Activated T-cell treated with anti-CD3 and anti-CD28 coated beads for 1 hour (primary cell): ENCODE measurements around the gene YWHAE.
"Not testable (repeated sequence)": the region's sequence is repeated elsewhere in the genome, so short reads cannot be mapped to it uniquely, and the experiment has no call there.

Source experiments
- DNase-seq: peaks from one replicate; pipeline ENCODE4 v3.0.0-alpha.2; 2020; ENCODE audit warnings: low read depth

YWHAE gene

GRCh38 chr17:1325766-1326165 is 74.3 kb downstream of the YWHAE start:
- DNase-seq = no peak

GRCh38 chr17:1324201-1324771 is 75.7 kb downstream of the YWHAE start:
- no peak for DNase-seq

DNA sequence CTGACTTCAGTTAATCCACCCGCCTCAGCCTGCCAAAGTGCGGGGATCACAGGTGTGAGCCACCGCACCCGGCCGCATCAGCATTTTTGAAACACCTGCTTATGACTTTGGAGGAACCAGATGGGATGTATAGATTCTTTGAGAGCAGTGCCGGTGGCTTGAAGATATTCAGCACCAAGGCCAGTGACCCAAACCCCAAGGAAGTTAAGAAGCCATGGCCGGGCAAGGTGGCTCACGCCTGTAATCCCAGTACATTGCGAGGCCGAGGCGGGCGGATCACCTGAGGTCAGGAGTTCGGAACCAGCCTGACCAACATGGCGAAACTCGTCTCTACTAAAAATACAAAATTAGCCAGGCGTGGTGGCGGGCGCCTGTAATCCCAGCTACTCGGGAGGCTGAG is 76.7 kb downstream of the YWHAE start:
- no peak for DNase-seq

GRCh38 chr17:1322480-1322879 is 77.5 kb downstream of the YWHAE start:
- DNase-seq = no peak

DNA sequence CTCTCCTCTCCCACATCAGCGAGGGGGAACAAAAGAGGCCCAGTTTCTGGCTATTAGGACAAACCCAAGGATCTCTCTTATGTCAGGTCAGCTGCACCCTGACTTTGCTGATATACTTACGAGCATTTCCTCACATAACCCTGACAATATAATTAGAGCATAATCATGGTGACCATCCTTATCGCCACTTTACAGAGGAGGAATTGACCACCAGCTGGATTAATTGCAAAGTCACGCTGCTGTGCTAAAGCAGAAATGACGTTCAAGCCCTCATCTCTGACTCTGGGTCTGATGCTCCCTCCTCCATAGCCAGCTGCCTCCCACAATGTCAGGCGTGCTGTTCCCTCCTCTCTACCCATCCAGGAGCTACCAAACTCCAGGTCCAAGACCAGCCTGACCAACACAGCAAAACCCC is 78.0 kb downstream of the YWHAE start:
- DNase-seq = no peak

GRCh38 chr17:1315891-1316403 is 84.1 kb downstream of the YWHAE start:
- DNase-seq = no peak

GRCh38 chr17:1315409-1315808 is 84.6 kb downstream of the YWHAE start:
- DNase-seq = no peak

DNA sequence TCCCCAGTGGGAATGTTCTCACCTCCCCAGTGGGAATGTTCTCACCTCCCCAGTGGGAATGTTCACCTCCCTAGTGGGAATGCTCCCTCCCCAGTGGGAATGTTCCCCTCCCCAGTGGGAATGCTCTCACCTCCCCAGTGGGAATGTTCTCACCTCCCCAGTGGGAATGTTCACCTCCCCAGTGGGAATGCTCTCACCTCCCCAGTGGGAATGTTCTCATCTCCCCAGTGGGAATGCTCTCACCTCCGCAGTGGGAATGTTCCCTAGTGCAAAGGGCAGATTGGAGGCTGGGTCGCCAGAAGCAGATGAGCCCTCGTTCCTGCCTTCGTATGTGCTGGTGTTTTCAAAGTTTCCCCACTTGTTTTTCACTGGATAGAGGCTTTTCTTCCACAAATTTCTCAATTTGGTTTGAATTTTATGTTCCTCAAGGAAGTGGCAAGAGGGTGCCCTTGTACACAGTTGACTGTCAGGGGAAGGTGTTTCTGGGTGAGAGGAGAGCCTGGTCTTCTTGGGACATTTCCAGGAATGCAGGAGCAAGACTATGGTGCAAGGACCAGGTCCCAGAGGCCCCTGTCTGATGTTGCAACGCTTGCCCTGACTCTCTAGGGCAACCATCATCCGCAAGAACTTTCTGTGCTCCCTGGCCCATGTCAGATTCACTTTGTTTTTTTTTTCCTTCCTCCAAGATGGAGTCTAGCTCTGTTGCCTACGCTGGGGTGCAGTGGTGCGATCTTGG is 86.6 kb downstream of the YWHAE start:
- no peak for DNase-seq

DNA sequence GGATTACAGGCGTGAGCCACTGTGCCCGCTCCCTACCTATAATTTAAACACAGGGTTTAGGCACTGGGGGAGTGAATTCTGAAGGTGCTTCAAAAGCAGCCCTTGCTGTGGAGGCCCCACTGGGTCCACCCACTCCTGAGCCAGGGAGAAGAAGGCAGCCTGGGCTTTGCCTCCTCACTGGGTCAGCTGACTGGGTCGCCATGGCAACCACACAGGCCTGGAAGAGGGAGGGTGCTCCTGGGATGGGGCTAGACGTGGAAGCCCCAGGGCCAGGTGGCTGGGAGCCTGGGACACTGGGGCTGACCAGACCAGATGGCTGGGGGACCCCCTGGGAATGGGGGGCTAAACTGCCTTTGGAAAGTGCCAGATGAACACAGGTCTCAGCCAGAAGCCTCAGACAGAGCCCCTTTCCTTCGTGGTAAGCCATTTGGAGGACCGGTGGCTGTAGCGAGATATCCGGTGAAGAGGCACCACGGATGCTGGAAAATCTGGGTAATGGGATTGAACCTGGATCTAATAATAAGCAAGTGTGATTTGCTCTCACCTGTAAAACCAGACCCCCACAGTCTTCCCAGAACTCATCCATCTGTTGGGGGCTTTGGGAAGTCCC is 87.7 kb downstream of the YWHAE start:
- no peak for DNase-seq

DNA sequence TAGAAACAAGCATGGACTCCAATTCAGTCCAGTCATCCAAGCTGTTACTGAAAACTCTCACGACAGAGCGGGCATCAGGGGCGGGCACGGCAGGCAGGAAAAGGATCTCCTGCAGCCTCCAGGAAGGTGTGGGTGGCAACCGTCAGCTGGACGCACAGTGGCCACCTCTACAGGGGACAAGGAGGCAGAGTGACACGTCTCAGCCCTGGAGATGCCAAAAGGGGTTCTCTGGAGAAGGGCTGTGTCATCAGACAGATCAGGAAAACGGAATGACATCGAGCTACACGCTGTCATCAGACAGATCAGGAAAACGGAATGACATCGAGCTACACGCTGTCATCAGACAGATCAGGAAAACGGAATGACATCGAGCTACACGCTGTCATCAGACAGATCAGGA is 92.2 kb downstream of the YWHAE start:
- DNase-seq = not testable (repeated sequence)

DNA sequence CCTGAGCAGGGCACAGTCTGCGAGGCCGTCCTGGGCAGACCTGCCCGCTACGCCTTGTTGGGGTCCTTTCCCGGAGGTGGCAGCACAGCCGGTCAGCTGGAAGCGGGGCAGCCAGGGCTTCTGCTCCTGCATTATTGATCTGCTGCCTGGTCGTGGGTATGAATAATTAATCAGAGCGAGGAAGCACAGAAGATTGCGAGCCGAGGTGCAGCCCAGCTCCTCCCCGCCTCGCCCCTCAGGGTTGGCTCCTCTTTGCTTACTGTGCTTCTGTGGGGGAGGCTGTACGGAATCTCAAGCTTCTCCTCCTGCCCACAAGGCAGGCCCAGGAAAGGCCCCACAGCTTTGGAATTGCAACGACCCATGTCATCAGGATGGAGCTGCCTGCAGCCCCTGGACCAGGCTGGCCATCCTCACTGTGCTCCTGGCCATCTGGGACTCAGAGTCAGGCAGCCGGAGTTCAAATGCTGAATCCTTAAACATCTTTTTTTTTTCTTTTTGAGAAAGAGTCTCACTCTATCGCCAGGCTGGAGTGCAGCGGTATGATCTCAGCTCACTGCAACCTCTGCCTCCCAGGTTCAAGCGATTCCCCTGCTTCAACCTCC is 95.0 kb downstream of the YWHAE start:
- DNase-seq = no peak

- no peak for DNase-seq
Measured at GRCh38 chr17:1304522-1304921, 95.5 kb downstream of the YWHAE start.

- no peak for DNase-seq
Measured at GRCh38 chr17:1302761-1303160, 97.3 kb downstream of the YWHAE start.

DNA sequence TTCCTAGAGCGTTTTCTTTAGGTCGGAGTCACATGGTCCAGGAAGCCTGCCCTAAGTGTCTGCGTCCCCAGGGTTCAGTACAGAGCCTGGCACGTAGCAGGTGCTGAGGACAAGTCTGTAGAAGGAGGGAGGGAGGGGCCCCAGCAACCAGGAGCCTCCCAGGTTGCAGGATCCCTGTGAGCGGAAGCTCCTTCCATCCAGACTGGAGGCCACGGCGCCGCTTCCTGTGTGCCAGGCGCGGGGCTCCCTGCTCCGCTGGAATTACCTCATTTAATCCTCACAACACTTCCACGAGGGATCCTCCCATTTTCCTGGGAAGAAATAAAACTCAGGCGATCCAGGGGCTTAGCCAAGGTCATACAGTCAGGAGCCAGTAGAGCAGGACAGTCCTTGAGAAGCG is 98.5 kb downstream of the YWHAE start:
- no peak for DNase-seq

- DNase-seq = no peak
Measured at GRCh38 chr17:1300371-1300905, 99.6 kb downstream of the YWHAE start.

GRCh38 chr17:1299552-1300370 is 100.3 kb downstream of the YWHAE start:
- DNase-seq = no peak

GRCh38 chr17:1298606-1299005 is 101.4 kb downstream of the YWHAE start:
- DNase-seq = peak; percentile 23
